Spinal cord (tissue), 10 donors: ENCODE results near the gene SRPX. TPM values are rescaled to one million over a fixed set of nuclear protein-coding genes. Genes with fewer than 3 reads are reported as not detected.

Experiments used
- DNase-seq, 6 donors: peaks; one replicate each; pipeline versions ENCODE4 v3.0.0 to v3.0.0-alpha.2; 2013 to 2015; ENCODE audit warnings: low spot score in 6 of 6, low read depth in 4 of 6
- H3K27ac ChIP-seq: one replicate; pipeline ENCODE4 v1.5.1; 2013; ENCODE audit warnings: low read depth, low read length, control low read depth
- H3K27me3 ChIP-seq: one replicate; pipeline ENCODE4 v1.6.1; 2013; ENCODE audit warnings: low read length; ENCODE audit not compliant: control insufficient read depth, insufficient read depth
- H3K36me3 ChIP-seq: one replicate; pipeline ENCODE4 v1.6.1; 2013; ENCODE audit warnings: low read length; ENCODE audit not compliant: control insufficient read depth, insufficient read depth
- H3K4me1 ChIP-seq: one replicate; pipeline ENCODE4 v1.6.1; 2013; ENCODE audit warnings: low read length; ENCODE audit not compliant: control insufficient read depth, insufficient read depth
- H3K4me3 ChIP-seq: one replicate; pipeline ENCODE4 v1.5.1; 2013; ENCODE audit warnings: low read depth, low read length, control low read depth
- H3K9me3 ChIP-seq: one replicate; pipeline ENCODE4 v1.6.1; 2013; ENCODE audit warnings: low read length; ENCODE audit not compliant: control insufficient read depth, insufficient read depth
- WGBS: methylation state at CpG from one replicate; pipeline ENCODE4 v1.1.5; 2013; ENCODE audit warnings: missing lambda C conversion rate; ENCODE audit not compliant: insufficient coverage; 5-methylcytosine and 5-hydroxymethylcytosine counted together
- polyA plus RNA-seq, 2 donors: library from polyadenylated mRNA; unstranded; fragments of 120-200 nt; gene quantifications; one replicate each; pipeline ENCODE4 v1.2.1, GENCODE V29; 2013; ENCODE audit not compliant: insufficient read length in 2 of 2
- total RNA-seq, 2 donors: library from RNA; depleted of rRNA in 1 of 2; stranded (reverse); fragments of 120-200 nt in 1 of 2; fragments of >200 nt in 1 of 2; gene quantifications; one replicate each; pipeline versions ENCODE4 v1.2.3 to v1.2.4, GENCODE V29; 2013 to 2014
- donor health status: healthy.

Gene SRPX
- total and polyA plus RNA-seq, 4 donors = 7.3 to 41.8 (median 25.7) TPM

GRCh38 chrX:38214044-38214443 lies 6.6 kb downstream of the SRPX start:
- peaks cover 9% of the 10 kb centered on the region for H3K27me3 ChIP-seq
- no peaks in the 10 kb centered on the region for H3K36me3 ChIP-seq
- H3K27ac ChIP-seq = no peak overlapping the region
- no peak overlapping the region for H3K4me3 ChIP-seq
- WGBS = 56% methylated on average over 1 of the region's 1 CpG
- H3K4me1 ChIP-seq = no peaks in the 10 kb centered on the region
- H3K9me3 ChIP-seq = no peaks in the 10 kb centered on the region
- DNase-seq = no peak

GRCh38 chrX:38211891-38212635 lies 8.6 kb downstream of the SRPX start:
- Histone ChIP-seq H3K36me3 (no peaks in the 10 kb centered on the region), H3K27ac (no peak overlapping the region), H3K27me3 (peaks cover 3% of the 10 kb centered on the region), H3K9me3 (no peaks in the 10 kb centered on the region), H3K4me3 (no peak overlapping the region), H3K4me1 (no peaks in the 10 kb centered on the region)
- peak in 1 of 6 donors; percentile 2 for DNase-seq
- 70% methylated on average over 3 of the region's 4 CpGs for WGBS

GRCh38 chrX:38206542-38206941 lies 14.1 kb downstream of the SRPX start:
- no CpG with 5 or more reads among the region's 3 CpGs for WGBS
- H3K36me3 ChIP-seq = no peaks in the 10 kb centered on the region
- H3K4me1 ChIP-seq = no peaks in the 10 kb centered on the region
- DNase-seq = no peak
- H3K9me3 ChIP-seq = peaks cover 4% of the 10 kb centered on the region
- no peak overlapping the region for H3K27ac ChIP-seq
- H3K27me3 ChIP-seq = no peaks in the 10 kb centered on the region
- H3K4me3 ChIP-seq = no peak overlapping the region

GRCh38 chrX:38206036-38206435 lies 14.6 kb downstream of the SRPX start:
- Histone ChIP-seq H3K9me3 (peaks cover 4% of the 10 kb centered on the region), H3K4me3 (no peak overlapping the region), H3K27me3 (no peaks in the 10 kb centered on the region), H3K4me1 (no peaks in the 10 kb centered on the region), H3K27ac (no peak overlapping the region), H3K36me3 (no peaks in the 10 kb centered on the region)
- 69% methylated on average over 3 of the region's 5 CpGs for WGBS
- no peak for DNase-seq

- Histone ChIP-seq H3K4me3 (no peak overlapping the region), H3K27ac (no peak overlapping the region), H3K4me1 (no peaks in the 10 kb centered on the region), H3K9me3 (peaks cover 4% of the 10 kb centered on the region), H3K36me3 (no peaks in the 10 kb centered on the region), H3K27me3 (no peaks in the 10 kb centered on the region)
- 53% methylated on average over 2 of the region's 3 CpGs for WGBS
- DNase-seq = no peak
These were observed 15.6 kb downstream of the SRPX start for GRCh38 chrX:38205039-38205438.

- no peaks in the 10 kb centered on the region for H3K36me3 ChIP-seq
- H3K9me3 ChIP-seq = no peaks in the 10 kb centered on the region
- no peak overlapping the region for H3K27ac ChIP-seq
- peaks cover 5% of the 10 kb centered on the region for H3K27me3 ChIP-seq
- DNase-seq = peak in 1 of 6 donors; percentile 39
- H3K4me3 ChIP-seq = no peak overlapping the region
- no peaks in the 10 kb centered on the region for H3K4me1 ChIP-seq
- 20% methylated on average over 2 of the region's 5 CpGs for WGBS
These were observed 28.5 kb downstream of the SRPX start for GRCh38 chrX:38192007-38192810.

GRCh38 chrX:38189431-38190250 lies 31.0 kb downstream of the SRPX start:
- Histone ChIP-seq H3K36me3 (no peaks in the 10 kb centered on the region), H3K27me3 (peaks cover 7% of the 10 kb centered on the region), H3K4me3 (no peak overlapping the region), H3K27ac (no peak overlapping the region), H3K4me1 (no peaks in the 10 kb centered on the region), H3K9me3 (no peaks in the 10 kb centered on the region)
- WGBS = 54% methylated on average over 3 of the region's 7 CpGs
- DNase-seq = peak in 1 of 6 donors; percentile 65

GRCh38 chrX:38183596-38183995 lies 37.1 kb downstream of the SRPX start:
- H3K27me3 ChIP-seq = peaks cover 6% of the 10 kb centered on the region
- H3K9me3 ChIP-seq = no peaks in the 10 kb centered on the region
- no peaks in the 10 kb centered on the region for H3K4me1 ChIP-seq
- H3K4me3 ChIP-seq = no peak overlapping the region
- H3K27ac ChIP-seq = no peak overlapping the region
- 56% methylated on average over 1 of the region's 1 CpG for WGBS
- no peaks in the 10 kb centered on the region for H3K36me3 ChIP-seq
- no peak for DNase-seq

- no peaks in the 10 kb centered on the region for H3K36me3 ChIP-seq
- peaks cover 6% of the 10 kb centered on the region for H3K27me3 ChIP-seq
- H3K4me3 ChIP-seq = no peak overlapping the region
- H3K4me1 ChIP-seq = no peaks in the 10 kb centered on the region
- H3K9me3 ChIP-seq = no peaks in the 10 kb centered on the region
- no peak for DNase-seq
- WGBS = no CpG with 5 or more reads among the region's 2 CpGs
- no peak overlapping the region for H3K27ac ChIP-seq
These were observed 39.3 kb downstream of the SRPX start for GRCh38 chrX:38181357-38181756.
